ENCODE data around the gene ZNF638.
"Not testable (repeated sequence)": the region's sequence is repeated elsewhere in the genome, so short reads cannot be mapped to it uniquely, and the experiment has no call there.

DNA sequence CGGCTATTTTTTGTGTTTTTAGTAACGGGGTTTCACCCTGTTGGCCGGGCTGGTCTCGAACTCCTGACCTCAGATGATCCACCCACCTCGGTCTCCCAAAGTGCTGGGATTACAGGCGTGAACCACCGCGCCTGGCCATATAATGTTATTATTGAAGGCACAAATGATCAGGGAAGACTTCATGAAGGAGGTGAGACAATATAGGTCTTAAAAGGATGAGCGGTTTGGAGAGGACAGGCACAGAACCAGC lies 326 bp upstream of the ZNF638 start:
- TF ChIP-seq, protein P1, sequence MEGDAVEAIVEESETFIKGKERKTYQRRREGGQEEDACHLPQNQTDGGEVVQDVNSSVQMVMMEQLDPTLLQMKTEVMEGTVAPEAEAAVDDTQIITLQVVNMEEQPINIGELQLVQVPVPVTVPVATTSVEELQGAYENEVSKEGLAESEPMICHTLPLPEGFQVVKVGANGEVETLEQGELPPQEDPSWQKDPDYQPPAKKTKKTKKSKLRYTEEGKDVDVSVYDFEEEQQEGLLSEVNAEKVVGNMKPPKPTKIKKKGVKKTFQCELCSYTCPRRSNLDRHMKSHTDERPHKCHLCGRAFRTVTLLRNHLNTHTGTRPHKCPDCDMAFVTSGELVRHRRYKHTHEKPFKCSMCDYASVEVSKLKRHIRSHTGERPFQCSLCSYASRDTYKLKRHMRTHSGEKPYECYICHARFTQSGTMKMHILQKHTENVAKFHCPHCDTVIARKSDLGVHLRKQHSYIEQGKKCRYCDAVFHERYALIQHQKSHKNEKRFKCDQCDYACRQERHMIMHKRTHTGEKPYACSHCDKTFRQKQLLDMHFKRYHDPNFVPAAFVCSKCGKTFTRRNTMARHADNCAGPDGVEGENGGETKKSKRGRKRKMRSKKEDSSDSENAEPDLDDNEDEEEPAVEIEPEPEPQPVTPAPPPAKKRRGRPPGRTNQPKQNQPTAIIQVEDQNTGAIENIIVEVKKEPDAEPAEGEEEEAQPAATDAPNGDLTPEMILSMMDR (IDR thresholded peaks at IDR 0.05) = not testable (repeated sequence)
- not testable (repeated sequence) for TF ChIP-seq POLR2A (IDR thresholded peaks at IDR 0.05)

Data from thyroid gland (tissue), 4 donors.